Right lobe of liver (tissue), 4 donors: ENCODE data around the gene MEF2C.

ENCODE experiments used
- CTCF ChIP-seq, 4 donors: fragments of 200-600 bp in 3 of 4; fragments of 450-650 bp in 1 of 4; IDR thresholded peaks; one replicate each; pipeline versions ENCODE4 v1.5.1 to v1.8.0; 2016 to 2022; ENCODE audit warnings: antibody characterized with exemption in 4 of 4, mild to moderate bottlenecking in 2 of 4
- POLR2A ChIP-seq: fragments of 450-650 bp; IDR thresholded peaks from one replicate; pipeline ENCODE4 v1.6.1; 2017; ENCODE audit warnings: antibody characterized with exemption, mild to moderate bottlenecking
- donor health status: DM: no; HTN: no; CAD: no.
- donor health status: DM: no; HTN: no; CAD: no.
- donor health status: DM: no; HTN: yes; CAD: no.

- TF ChIP-seq POLR2A (no peak), CTCF (IDR thresholded peaks at IDR 0.05) (no peak)
Measured at GRCh38 chr5:88872971-88873370, 10.0 kb downstream of the MEF2C start.
